ENCODE data around the gene GOPC. TPM values are rescaled to one million over a fixed set of nuclear protein-coding genes. Genes with fewer than 3 reads are reported as not detected.

GOPC gene
- total and polyA plus RNA-seq, 2 of the 8 experiments (the other 6 are each of a cell fraction or from before 2014, with no cell fraction given): 5.3 to 19.4 TPM

- H3K36me3 ChIP-seq (ENCODE audit: control insufficient read depth in 2 of 4, insufficient read depth in 4 of 4, low read length in 3 of 4): peaks cover 0 to 1% (median 0%) of the 10 kb centered on the region in 4 experiments; a peak in 1 of 8 replicates
- H2BK20ac ChIP-seq (ENCODE audit: low read length): no peak overlapping the region
- H2BK120ac ChIP-seq (replicated peaks; ENCODE audit: low read depth, low read length): no peak overlapping the region
- H2BK15ac ChIP-seq (ENCODE audit: low read length): no peak overlapping the region
- H3K9ac ChIP-seq (replicated peaks in 1 of 4; ENCODE audit: extremely low read depth in 1 of 4, low read depth in 3 of 4, low read length in 3 of 4): no peak overlapping the region
- peaks cover 0 to 6% (median 3%) of the 10 kb centered on the region in 4 experiments; a peak in 5 of 7 replicates for H3K4me1 ChIP-seq (replicated peaks in 1 of 4; ENCODE audit: control insufficient read depth in 3 of 4, insufficient read depth in 4 of 4, low read length in 3 of 4)
- H4K8ac ChIP-seq (ENCODE audit: extremely low read depth, insufficient read depth, low read length): no peak overlapping the region
- H3K9me3 ChIP-seq (ENCODE audit: insufficient read depth in 2 of 2, low read depth in 1 of 2, low read length in 1 of 2): no peaks in the 10 kb centered on the region
- no peak overlapping the region for H3K18ac ChIP-seq (ENCODE audit: extremely low read depth, low read length)
- H4K20me1 ChIP-seq (replicated peaks in 1 of 2; ENCODE audit: control insufficient read depth in 1 of 2, insufficient read depth in 2 of 2, low read length in 2 of 2): peaks cover 0 to 2% of the 10 kb centered on the region in 2 experiments
- ChIA-PET POLR2A (ENCODE audit: partially characterized antibody) (interaction anchor here (1.1 kb wide), 1 partner anchor 68 kb away, joined by 3 read pairs; no protein-coding TSS in a partner anchor), CTCF (ENCODE audit: partially characterized antibody) (interaction anchor here (1.0 to 6.4 kb wide), 5 partner anchors 16 to 205 kb away, joined by 3 to 58 read pairs (median 6); partner anchors contain the start of gene DCBLD1)
- H3K4me2 ChIP-seq (ENCODE audit: insufficient read depth in 1 of 2, low read depth in 2 of 2, low read length in 2 of 2): no peak overlapping the region; a peak in 1 of 4 replicates
- no peak overlapping the region for H2AK5ac ChIP-seq (ENCODE audit: low read depth, low read length)
- H3K4me3 ChIP-seq (ENCODE audit: extremely low read depth in 1 of 4, insufficient read depth in 2 of 4, low read depth in 3 of 4, low read length in 4 of 4): no peak overlapping the region
- no peaks in the 10 kb centered on the region for H3K79me1 ChIP-seq (ENCODE audit: low read depth, low read length)
- no peak overlapping the region for H4K91ac ChIP-seq (replicated peaks; ENCODE audit: insufficient read length, low read length)
- H3K23ac ChIP-seq (ENCODE audit: insufficient read length): no peak overlapping the region
- H3K4ac ChIP-seq (replicated peaks; ENCODE audit: insufficient read length, low read depth, low read length): no peak overlapping the region
- FAIRE-seq: no peak
- H3K56ac ChIP-seq (replicated peaks; ENCODE audit: insufficient read length, low read depth, low read length): no peak overlapping the region
- H3K79me2 ChIP-seq (ENCODE audit: control insufficient read depth in 1 of 2, insufficient read depth in 2 of 2, low read length in 2 of 2): no peaks in the 10 kb centered on the region
- H3K23me2 ChIP-seq (ENCODE audit: low read depth, low read length): no peaks in the 10 kb centered on the region
- no peak overlapping the region for H3K27ac ChIP-seq (ENCODE audit: low read depth, low read length)
- H2BK5ac ChIP-seq (ENCODE audit: low read depth, low read length): no peak overlapping the region
- H2BK12ac ChIP-seq (ENCODE audit: low read depth, low read length): no peak overlapping the region
- H3K14ac ChIP-seq (ENCODE audit: insufficient read length): no peak overlapping the region
- H4K5ac ChIP-seq (ENCODE audit: insufficient read length, low read depth, low read length): no peak overlapping the region
- DNase-seq (ENCODE audit: low read depth in 1 of 2, low spot score in 2 of 2): no peak
- no peak overlapping the region for H2AFZ ChIP-seq (ENCODE audit: low read length)
- no peak for TF ChIP-seq RNF2 (IDR thresholded peaks at IDR 0.05; ENCODE audit: borderline replicate concordance, low read depth, low read length, missing control alignments, poor library complexity, severe bottlenecking)
- no peak for TF ChIP-seq TBP (IDR thresholded peaks at IDR 0.05; ENCODE audit: low read depth, low read length)
- H3K27me3 ChIP-seq (replicated peaks in 1 of 4; ENCODE audit: control insufficient read depth in 3 of 4, extremely low read depth in 1 of 4, insufficient read depth in 3 of 4, low read length in 3 of 4): no peaks in the 10 kb centered on the region; a peak in 1 of 7 replicates
- 87% methylated on average over 4 of the region's 4 CpGs; no CpG with 5 or more reads in 1 of the 2 experiments for WGBS, 2 experiments (ENCODE audit: extremely low coverage in 1 of 2, insufficient coverage in 1 of 2, insufficient read length in 1 of 2, insufficient replicate concordance in 2 of 2, low coverage in 1 of 2, low lambda C conversion rate in 2 of 2, missing lambda C conversion rate in 1 of 2)
Measured at GRCh38 chr6:117549611-117550010, 52.7 kb downstream of the GOPC start.
